ENCODE data around the gene YAE1. TPM values are rescaled to one million over a fixed set of nuclear protein-coding genes. Genes with fewer than 3 reads are reported as not detected.
A peak's percentile ranks its signal among the peaks of the same experiment; 100 is the strongest.

YAE1 gene
- total RNA-seq, result 16.5 TPM
- long read RNA-seq, transcript YAE1-201 (3 exons, 899 nt), result major isoform, 6 of 11 reads
- long read RNA-seq, partial matches to known transcripts, result 0 of 11 reads
- long read RNA-seq, other reads (novel, unspliced or antisense), result 2 of 11 reads

GRCh38 chr7:39566023-39566921 is at the start of gene YAE1:
Gene YAE1 (plus strand): TSS chr7:39566404. CDS start chr7:39566419, 15 bp downstream.
- Histone ChIP-seq H3K36me3 (peaks cover 14% of the 10 kb centered on the region), H3K4me3 (peak within 1 kb of the TSS; percentile 76), H3K27me3 (no peaks in the 10 kb centered on the region), H3K9me3 (no peaks in the 10 kb centered on the region), H3K27ac (peak within 1 kb of the TSS; percentile 85), H3K4me1 (peaks cover 7% of the 10 kb centered on the region)
- DNase-seq (peak; percentile 92), ATAC-seq (peak; percentile 100)
- TF ChIP-seq CTCF (IDR thresholded peaks at IDR 0.05), result no peak
- intact Hi-C loops (cut with DNase I), result no loop called here

GRCh38 chr7:39516498-39516897 is 49.7 kb upstream of the YAE1 start:
- Histone ChIP-seq H3K27ac (no peak overlapping the region), H3K27me3 (no peaks in the 10 kb centered on the region), H3K9me3 (no peaks in the 10 kb centered on the region), H3K4me3 (no peak overlapping the region), H3K36me3 (no peaks in the 10 kb centered on the region), H3K4me1 (no peaks in the 10 kb centered on the region)
- DNase-seq, result no peak
- intact Hi-C loops (cut with DNase I), result no loop called here
- TF ChIP-seq CTCF (IDR thresholded peaks at IDR 0.05), result no peak
- no peak for ATAC-seq

- H3K4me1 ChIP-seq, result no peaks in the 10 kb centered on the region
- H3K4me3 ChIP-seq, result no peak overlapping the region
- no peak for DNase-seq
- intact Hi-C loops (cut with DNase I), result no loop called here
- H3K27ac ChIP-seq, result no peak overlapping the region
- TF ChIP-seq CTCF (IDR thresholded peaks at IDR 0.05), result no peak
- H3K27me3 ChIP-seq, result no peaks in the 10 kb centered on the region
- H3K9me3 ChIP-seq, result no peaks in the 10 kb centered on the region
- no peaks in the 10 kb centered on the region for H3K36me3 ChIP-seq
- no peak for ATAC-seq
Observed at GRCh38 chr7:39517240-39517639, 49.0 kb upstream of the YAE1 start.

- H3K27ac ChIP-seq, result no peak overlapping the region
- ATAC-seq (no peak), DNase-seq (no peak)
- H3K4me1 ChIP-seq, result no peaks in the 10 kb centered on the region
- no peak overlapping the region for H3K4me3 ChIP-seq
- intact Hi-C loops (cut with DNase I), result no loop called here
- H3K9me3 ChIP-seq, result no peaks in the 10 kb centered on the region
- H3K36me3 ChIP-seq, result no peaks in the 10 kb centered on the region
- no peaks in the 10 kb centered on the region for H3K27me3 ChIP-seq
- TF ChIP-seq CTCF (IDR thresholded peaks at IDR 0.05), result no peak
Observed at GRCh38 chr7:39525926-39526325, 40.3 kb upstream of the YAE1 start.

GRCh38 chr7:39526666-39527065 is 39.5 kb upstream of the YAE1 start:
- Histone ChIP-seq H3K36me3 (no peaks in the 10 kb centered on the region), H3K4me3 (no peak overlapping the region), H3K27ac (no peak overlapping the region), H3K4me1 (no peaks in the 10 kb centered on the region), H3K27me3 (no peaks in the 10 kb centered on the region), H3K9me3 (no peaks in the 10 kb centered on the region)
- ATAC-seq, result no peak
- DNase-seq, result no peak
- intact Hi-C loops (cut with DNase I), result no loop called here
- TF ChIP-seq CTCF (IDR thresholded peaks at IDR 0.05), result no peak

All from upper lobe of right lung (tissue), 1 donor.